ENCODE results near the gene ASMTL.

Gene ASMTL

DNA sequence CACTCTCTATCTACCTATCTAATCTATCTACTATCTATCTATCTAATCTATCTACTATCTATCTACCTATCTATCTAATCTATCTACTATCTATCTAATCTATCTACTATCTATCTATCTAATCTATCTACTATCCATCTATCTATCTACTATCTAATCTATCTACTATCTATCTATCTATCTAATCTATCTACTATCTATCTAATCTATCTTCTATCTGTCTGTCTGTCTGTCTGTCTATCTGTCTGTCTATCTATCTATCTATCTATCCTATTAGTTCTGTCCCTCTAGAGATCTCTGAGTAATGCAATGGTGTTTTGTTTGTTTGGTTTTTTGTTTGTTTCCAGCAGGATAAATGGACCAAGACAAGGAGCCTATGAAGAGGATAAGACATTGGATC lies 9.4 kb upstream of the ASMTL start:
- Histone ChIP-seq H3K27ac (peak overlapping the region in 4 of 11 experiments; percentile 21 to 70 (median 53); a peak in 6 of 22 replicates), H3K9ac (peak overlapping the region in 2 of 11 experiments; percentile 45 to 57; a peak in 4 of 22 replicates), H3K27me3 (no peaks in the 10 kb centered on the region), H3K36me3 (peaks cover 10 to 46% (median 41%) of the 10 kb centered on the region in 11 experiments; a peak in 21 of 22 replicates), H3K4me2 (peak overlapping the region in 9 of 11 experiments; percentile 82 to 95 (median 88); a peak in 15 of 22 replicates), H3K4me1 (peaks cover 48 to 59% (median 51%) of the 10 kb centered on the region in 10 experiments), H3K9me3 (replicated peaks in 1 of 11) (no peaks in the 10 kb centered on the region), H3K4me3 (no peak overlapping the region), H4K20me1 (peaks cover 0 to 65% (median 49%) of the 10 kb centered on the region in 11 experiments; a peak in 18 of 22 replicates)
- TF ChIP-seq Cebpa-rat (IDR thresholded peaks at IDR 0.05) = no peak

GRCh38 chrX:1455948-1456280 lies 3.2 kb upstream of the ASMTL start:
- H3K27ac ChIP-seq = no peak overlapping the region
- peaks cover 0 to 21% (median 6%) of the 10 kb centered on the region in 11 experiments; a peak in 7 of 22 replicates for H4K20me1 ChIP-seq
- H3K4me3 ChIP-seq = no peak overlapping the region
- TF ChIP-seq Cebpa-rat (IDR thresholded peaks at IDR 0.05) = no peak
- no peak overlapping the region for H3K9ac ChIP-seq
- peaks cover 10 to 43% (median 33%) of the 10 kb centered on the region in 10 experiments for H3K4me1 ChIP-seq
- H3K9me3 ChIP-seq (replicated peaks in 1 of 11) = no peaks in the 10 kb centered on the region
- H3K27me3 ChIP-seq = no peaks in the 10 kb centered on the region
- no peaks in the 10 kb centered on the region for H3K36me3 ChIP-seq
- H3K4me2 ChIP-seq = peak overlapping the region in 7 of 11 experiments; percentile 2 to 67 (median 45); a peak in 8 of 22 replicates

DNA sequence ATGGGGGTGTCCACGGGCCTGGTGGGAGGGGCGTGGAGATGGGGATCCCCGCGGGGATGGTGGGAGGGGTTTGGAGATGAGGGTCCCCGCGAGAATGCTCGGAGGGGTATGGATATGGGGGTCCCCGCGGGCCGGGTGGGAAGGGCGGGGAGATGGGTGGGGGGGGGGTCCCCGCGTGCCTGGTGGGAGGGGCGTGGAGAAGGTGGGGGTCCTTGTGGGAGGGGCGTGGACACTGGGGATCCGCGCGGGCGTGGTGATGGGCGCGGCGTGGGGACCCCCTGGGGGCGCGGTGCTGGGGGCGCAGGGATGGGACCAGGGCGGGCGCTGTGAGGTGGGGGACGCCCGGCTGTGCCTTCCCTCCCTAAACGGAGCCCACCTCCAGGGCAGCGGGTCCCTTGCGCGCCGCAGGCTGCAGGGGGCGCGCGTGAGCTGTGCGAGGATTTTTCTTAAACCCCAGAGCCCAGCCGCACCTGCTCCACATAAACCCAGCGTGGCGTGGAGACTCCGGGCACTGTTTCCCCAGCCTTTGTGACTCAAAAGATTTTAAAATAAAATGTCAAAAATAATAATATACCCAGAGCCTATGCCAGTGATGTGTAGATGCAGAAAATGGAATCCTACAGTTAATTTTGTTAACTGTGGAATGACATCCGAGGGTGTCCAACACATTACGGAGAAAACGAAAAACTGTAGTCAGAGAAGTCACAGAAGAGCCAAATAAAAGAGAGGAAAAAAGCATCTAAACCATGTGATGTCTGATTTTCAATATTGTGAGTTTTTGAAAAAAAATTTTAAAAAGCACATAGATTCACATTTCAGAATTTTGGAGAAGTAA lies 1.5 kb upstream of the ASMTL start:
- Histone ChIP-seq H3K36me3 (peaks cover 3 to 11% (median 8%) of the 10 kb centered on the region in 11 experiments; a peak in 20 of 22 replicates), H4K20me1 (peaks cover 0 to 21% (median 5%) of the 10 kb centered on the region in 11 experiments; a peak in 5 of 22 replicates), H3K27me3 (no peaks in the 10 kb centered on the region), H3K27ac (peak overlapping the region in 3 of 11 experiments; percentile 40 to 55 (median 49); a peak in 5 of 22 replicates), H3K4me3 (peak overlapping the region in 8 of 10 experiments; percentile 29 to 76 (median 58); a peak in 14 of 20 replicates), H3K9me3 (replicated peaks in 1 of 11) (peaks cover 3 to 11% (median 10%) of the 10 kb centered on the region in 11 experiments), H3K4me2 (peak overlapping the region; percentile 3 to 74 (median 59); a peak in 20 of 22 replicates), H3K4me1 (peaks cover 12 to 44% (median 34%) of the 10 kb centered on the region in 10 experiments), H3K9ac (peak overlapping the region in 6 of 11 experiments; percentile 27 to 69 (median 52); a peak in 6 of 22 replicates)
- TF ChIP-seq Cebpa-rat (IDR thresholded peaks at IDR 0.05) = no peak

DNA sequence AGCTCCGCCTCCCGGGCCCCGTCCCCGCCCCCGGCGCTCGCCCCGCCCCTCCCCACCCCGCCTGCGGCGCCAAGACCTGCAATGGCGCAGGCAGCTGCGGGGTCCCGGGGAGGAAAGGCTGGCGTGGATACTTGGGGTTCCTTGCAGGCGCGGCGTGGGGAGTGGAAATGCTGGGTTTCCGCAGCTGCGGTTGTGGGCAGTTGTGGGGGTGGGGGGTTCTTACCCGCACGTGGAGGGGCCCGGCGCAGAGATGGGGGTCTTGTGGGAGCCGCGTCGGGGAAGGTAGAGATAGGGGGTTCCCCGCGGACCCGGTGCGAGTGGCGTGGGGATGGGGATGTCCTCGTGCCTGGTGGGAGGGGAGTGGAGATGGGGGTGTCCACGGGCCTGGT lies 680 bp upstream of the ASMTL start:
- Histone ChIP-seq H3K27ac (peak overlapping the region; percentile 59 to 85 (median 72); a peak in 21 of 22 replicates), H3K9ac (peak overlapping the region; percentile 58 to 83 (median 77); a peak in 19 of 22 replicates), H3K9me3 (replicated peaks in 1 of 11) (peaks cover 11 to 19% (median 18%) of the 10 kb centered on the region in 11 experiments), H3K4me3 (peak overlapping the region; percentile 57 to 76 (median 64)), H3K36me3 (peaks cover 11 to 19% (median 16%) of the 10 kb centered on the region in 11 experiments), H4K20me1 (peaks cover 0 to 21% (median 5%) of the 10 kb centered on the region in 11 experiments; a peak in 5 of 22 replicates), H3K4me2 (peak overlapping the region; percentile 50 to 73 (median 58); a peak in 16 of 22 replicates), H3K4me1 (peaks cover 12 to 44% (median 34%) of the 10 kb centered on the region in 10 experiments), H3K27me3 (no peaks in the 10 kb centered on the region)
- TF ChIP-seq Cebpa-rat (IDR thresholded peaks at IDR 0.05) = no peak

- Histone ChIP-seq H4K20me1 (peaks cover 0 to 15% (median under 1%) of the 10 kb centered on the region in 11 experiments; a peak in 5 of 22 replicates), H3K4me1 (peaks cover 19 to 44% (median 34%) of the 10 kb centered on the region in 10 experiments), H3K4me3 (peak overlapping the region; percentile 73 to 92 (median 83)), H3K4me2 (peak overlapping the region; percentile 83 to 92 (median 89)), H3K9me3 (replicated peaks in 1 of 11) (peaks cover 25 to 34% (median 33%) of the 10 kb centered on the region in 11 experiments), H3K36me3 (peaks cover 14 to 34% (median 26%) of the 10 kb centered on the region in 11 experiments), H3K27me3 (no peaks in the 10 kb centered on the region), H3K9ac (peak overlapping the region; percentile 88 to 95 (median 91)), H3K27ac (peak overlapping the region; percentile 78 to 94 (median 88))
- TF ChIP-seq Cebpa-rat (IDR thresholded peaks at IDR 0.05) = no peak
Observed at GRCh38 chrX:1451661-1452515, 821 bp downstream of the ASMTL start.

DNA sequence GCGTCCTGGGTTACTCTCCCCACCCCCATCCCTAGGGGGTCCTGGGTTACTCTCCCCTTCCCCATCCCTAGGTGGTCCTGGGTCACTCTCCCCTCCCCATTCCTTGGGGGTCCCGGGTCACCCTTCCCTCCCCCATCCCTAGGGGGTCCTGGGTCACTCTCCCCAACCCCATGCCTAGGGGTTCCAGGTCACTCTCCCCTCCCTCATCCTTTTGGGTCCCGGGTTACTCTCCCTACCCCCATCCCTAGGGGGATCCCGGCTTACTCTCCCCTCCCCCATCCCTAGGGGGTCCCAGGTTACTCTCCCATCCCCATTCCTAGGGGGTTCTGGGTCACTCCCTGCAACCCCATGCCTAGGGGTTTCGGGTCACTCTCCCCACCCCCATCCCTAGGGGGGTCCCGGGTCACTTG lies 1.5 kb downstream of the ASMTL start:
- H3K9ac ChIP-seq = peak overlapping the region; percentile 88 to 95 (median 91); a peak in 21 of 22 replicates
- H3K4me1 ChIP-seq = peaks cover 22 to 47% (median 35%) of the 10 kb centered on the region in 10 experiments
- peaks cover 14 to 38% (median 26%) of the 10 kb centered on the region in 11 experiments for H3K36me3 ChIP-seq
- peak overlapping the region; percentile 73 to 92 (median 83) for H3K4me3 ChIP-seq
- H4K20me1 ChIP-seq = peaks cover 0 to 12% (median 0%) of the 10 kb centered on the region in 11 experiments; a peak in 4 of 22 replicates
- peak overlapping the region in 10 of 11 experiments; percentile 79 to 94 (median 89); a peak in 18 of 22 replicates for H3K27ac ChIP-seq
- no peak for TF ChIP-seq Cebpa-rat (IDR thresholded peaks at IDR 0.05)
- H3K27me3 ChIP-seq = no peaks in the 10 kb centered on the region
- peak overlapping the region; percentile 83 to 92 (median 89) for H3K4me2 ChIP-seq
- peaks cover 25 to 41% (median 36%) of the 10 kb centered on the region in 11 experiments for H3K9me3 ChIP-seq (replicated peaks in 1 of 11)

DNA sequence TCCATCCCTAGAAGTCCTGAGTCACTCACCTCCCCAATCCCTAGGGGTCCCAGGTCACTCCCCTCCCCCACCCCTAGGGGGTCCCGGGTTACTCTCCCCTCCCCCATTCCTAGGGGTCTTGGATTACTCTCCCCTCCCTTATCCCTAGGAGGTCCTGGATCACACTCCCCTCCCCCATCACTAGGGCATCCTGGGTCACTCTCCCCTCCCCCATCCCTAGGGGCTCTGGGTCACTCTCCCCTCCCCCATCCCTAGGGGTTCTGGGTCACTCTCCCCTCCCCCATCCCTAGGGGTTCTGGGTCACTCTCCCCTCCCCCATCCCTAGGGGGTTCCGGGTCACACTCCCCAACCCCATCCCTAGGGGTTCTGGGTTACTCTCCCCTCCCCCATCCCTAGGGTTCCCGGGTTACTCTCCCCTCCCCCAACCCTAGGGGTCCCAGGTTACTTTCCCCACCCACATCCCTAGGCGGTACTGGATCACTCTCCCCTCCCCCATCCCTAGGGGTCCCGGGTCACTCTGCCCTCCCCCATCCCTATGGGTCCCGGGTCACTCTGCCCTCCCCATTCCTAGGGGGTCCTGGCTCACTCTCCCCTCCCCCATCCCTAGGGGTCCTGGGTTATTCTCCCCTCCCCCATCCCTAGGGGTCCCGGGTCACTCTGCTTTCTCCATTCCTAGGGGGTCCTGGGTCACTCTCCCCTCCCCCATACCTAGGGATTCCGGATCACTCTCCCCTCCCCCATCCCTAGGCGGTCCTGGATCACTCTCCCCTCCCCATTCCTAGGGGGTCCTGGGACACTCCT lies 2.1 kb downstream of the ASMTL start:
- TF ChIP-seq Cebpa-rat (IDR thresholded peaks at IDR 0.05) = no peak
- Histone ChIP-seq H4K20me1 (peaks cover 0 to 12% (median 0%) of the 10 kb centered on the region in 11 experiments; a peak in 4 of 22 replicates), H3K9ac (no peak overlapping the region; a peak in 1 of 22 replicates), H3K9me3 (replicated peaks in 1 of 11) (peaks cover 32 to 47% (median 43%) of the 10 kb centered on the region in 11 experiments), H3K27me3 (no peaks in the 10 kb centered on the region), H3K4me2 (peak overlapping the region; percentile 83 to 92 (median 89); a peak in 18 of 22 replicates), H3K36me3 (peaks cover 14 to 45% (median 32%) of the 10 kb centered on the region in 11 experiments), H3K27ac (peak overlapping the region in 6 of 11 experiments; percentile 85 to 92 (median 89); a peak in 4 of 22 replicates), H3K4me1 (peaks cover 22 to 42% (median 30%) of the 10 kb centered on the region in 10 experiments), H3K4me3 (peak overlapping the region in 4 of 10 experiments; percentile 78 to 92 (median 85); a peak in 5 of 20 replicates)
